WTC11 (cell line): ENCODE data around the gene PAX8. TPM values are rescaled to one million over a fixed set of nuclear protein-coding genes. Genes with fewer than 3 reads are reported as not detected.

Source experiments
- ATAC-seq: fragments of 200-7000 bp; cut with Tn5 transposase; 2 replicates; pipeline ENCODE4 v1.10.0; 2021; ENCODE audit warnings: mild to moderate bottlenecking, moderate library complexity
- CTCF ChIA-PET: fragments of 300-600 bp; sonication (Branson Sonifier 250); formaldehyde crosslinking; loops from one replicate; lab custom pipeline; 2021; ENCODE audit warnings: antibody characterized with exemption; lab: Charles Lee
- POLR2A ChIA-PET: fragments of 350-600 bp; sonication (Branson Sonifier 250); formaldehyde crosslinking; loops from one replicate; lab custom pipeline; 2021; ENCODE audit warnings: antibody characterized with exemption; lab: Charles Lee
- DNase-seq: peaks from one replicate; pipeline ENCODE4 v3.0.0; 2021; ENCODE audit warnings: low spot score
- H3K27ac Mint-ChIP-seq: 2 replicates; pipeline ENCODE4 v1.8.0; 2021; ENCODE audit warnings: mixed read lengths
- H3K27me3 Mint-ChIP-seq: 2 replicates; pipeline ENCODE4 v1.8.0; 2021; ENCODE audit warnings: low read depth, mild to moderate bottlenecking, moderate library complexity, mixed read lengths
- H3K36me3 Mint-ChIP-seq: 2 replicates; pipeline ENCODE4 v1.8.0; 2021; ENCODE audit warnings: mixed read lengths
- H3K4me1 Mint-ChIP-seq: 2 replicates; pipeline ENCODE4 v1.8.0; 2022; ENCODE audit warnings: mixed read lengths
- H3K4me3 Mint-ChIP-seq: 2 replicates; pipeline ENCODE4 v1.8.0; 2021; ENCODE audit warnings: mild to moderate bottlenecking, moderate library complexity, mixed read lengths
- H3K9me3 Mint-ChIP-seq: 2 replicates; pipeline ENCODE4 v1.8.0; 2021; ENCODE audit warnings: mixed read lengths
- EMX1 ChIP-seq: fragments of 250-450 bp; sonication (Bioruptor Pico); IDR thresholded peaks from 2 replicates; pipeline ENCODE4 v1.8.0; 2021; ENCODE audit warnings: mild to moderate bottlenecking
- ETV6 ChIP-seq: sonication (generic); formaldehyde crosslinking; IDR thresholded peaks from 2 replicates; pipeline ENCODE4 v1.8.1; 2022; ENCODE audit warnings: mild to moderate bottlenecking, missing genetic modification reagents
- FOXJ3 ChIP-seq: sonication (generic); formaldehyde crosslinking; IDR thresholded peaks from 2 replicates; pipeline ENCODE4 v1.9.0; 2021; ENCODE audit warnings: missing genetic modification reagents, mild to moderate bottlenecking, borderline replicate concordance
- GRHL2 ChIP-seq: fragments of 250-450 bp; sonication (Bioruptor Pico); IDR thresholded peaks from 2 replicates; pipeline ENCODE4 v1.8.0; 2022; ENCODE audit warnings: mild to moderate bottlenecking, moderate library complexity; ENCODE audit not compliant: insufficient replicate concordance, severe bottlenecking
- HMGA2 ChIP-seq: fragments of 250-450 bp; sonication (Bioruptor Pico); IDR thresholded peaks from 2 replicates; pipeline ENCODE4 v1.4.0; 2021; ENCODE audit warnings: mild to moderate bottlenecking, moderate library complexity
- JAZF1 ChIP-seq: fragments of 250-450 bp; sonication (Bioruptor Pico); IDR thresholded peaks from 2 replicates; pipeline ENCODE4 v1.9.0; 2021; ENCODE audit warnings: moderate library complexity, mild to moderate bottlenecking, inconsistent platforms
- JUN ChIP-seq: sonication (generic); formaldehyde crosslinking; IDR thresholded peaks from 2 replicates; pipeline ENCODE4 v1.8.0; 2023; ENCODE audit warnings: mild to moderate bottlenecking, missing genetic modification reagents
- MXD4 ChIP-seq: fragments of 250-450 bp; sonication (Bioruptor Pico); IDR thresholded peaks from 2 replicates; pipeline ENCODE4 v1.8.0; 2021; ENCODE audit warnings: mild to moderate bottlenecking, moderate library complexity, borderline replicate concordance
- MYBL2 ChIP-seq: sonication (generic); formaldehyde crosslinking; IDR thresholded peaks from 2 replicates; pipeline ENCODE4 v1.8.1; 2023; ENCODE audit warnings: mild to moderate bottlenecking, moderate library complexity, missing genetic modification reagents
- PRRX2 ChIP-seq: fragments of 250-450 bp; sonication (Bioruptor Pico); IDR thresholded peaks from 2 replicates; pipeline ENCODE4 v1.8.0; 2021; ENCODE audit warnings: mild to moderate bottlenecking
- RELA ChIP-seq: sonication (generic); formaldehyde crosslinking; IDR thresholded peaks from 2 replicates; pipeline ENCODE4 v1.8.1; 2022; ENCODE audit warnings: missing genetic modification reagents, mild to moderate bottlenecking, borderline replicate concordance
- RORB ChIP-seq: fragments of 250-450 bp; sonication (Bioruptor Pico); IDR thresholded peaks from 2 replicates; pipeline ENCODE4 v1.9.0; 2021; ENCODE audit warnings: mild to moderate bottlenecking
- TCF7 ChIP-seq: sonication (generic); formaldehyde crosslinking; IDR thresholded peaks from 2 replicates; pipeline ENCODE4 v1.8.0; 2022; ENCODE audit warnings: mild to moderate bottlenecking, low read depth, missing genetic modification reagents, moderate library complexity
- TP53 ChIP-seq: sonication (generic); formaldehyde crosslinking; IDR thresholded peaks from 2 replicates; pipeline ENCODE4 v1.8.1; 2023; ENCODE audit warnings: mild to moderate bottlenecking, missing genetic modification reagents
- ZNF138 ChIP-seq: sonication (generic); formaldehyde crosslinking; conservative IDR thresholded peaks from 2 replicates; pipeline ENCODE4 v1.8.1; 2022; ENCODE audit warnings: mild to moderate bottlenecking, moderate library complexity, missing genetic modification reagents
- ZNF232 ChIP-seq: sonication (generic); formaldehyde crosslinking; IDR thresholded peaks from 2 replicates; pipeline ENCODE4 v1.8.0; 2022; ENCODE audit warnings: mild to moderate bottlenecking, missing genetic modification reagents
- ZNF317 ChIP-seq: sonication (generic); formaldehyde crosslinking; IDR thresholded peaks from 2 replicates; pipeline ENCODE4 v1.8.1; 2023; ENCODE audit warnings: low read depth, mild to moderate bottlenecking, moderate library complexity, missing genetic modification reagents, borderline replicate concordance
- ZNF416 ChIP-seq: fragments of 250-450 bp; sonication (Bioruptor Pico); IDR thresholded peaks from 2 replicates; pipeline ENCODE4 v1.9.0; 2021; ENCODE audit warnings: mild to moderate bottlenecking, inconsistent platforms
- ZNF671 ChIP-seq: fragments of 250-450 bp; sonication (Bioruptor Pico); IDR thresholded peaks from 2 replicates; pipeline ENCODE4 v1.8.0; 2021; ENCODE audit warnings: mild to moderate bottlenecking
- total RNA-seq: library from RNA; stranded (reverse); gene quantifications from 3 replicates; pipeline ENCODE4 v1.2.3, GENCODE V29; 2021
- TF ChIP-seq, protein P1 (sequence below): sonication (generic); formaldehyde crosslinking; IDR thresholded peaks from 2 replicates; pipeline ENCODE4 v1.8.1; 2022; ENCODE audit warnings: mild to moderate bottlenecking, moderate library complexity, missing genetic modification reagents
- TF ChIP-seq, protein P2 (sequence below): fragments of 200-600 bp; IDR thresholded peaks from 2 replicates; pipeline ENCODE4 v1.8.0; 2022; ENCODE audit warnings: antibody characterized with exemption
- TF ChIP-seq, protein P3 (sequence below): sonication (generic); formaldehyde crosslinking; IDR thresholded peaks from 2 replicates; pipeline ENCODE4 v1.8.1; 2023; ENCODE audit warnings: mild to moderate bottlenecking, missing genetic modification reagents, moderate library complexity
- TF ChIP-seq, protein P4 (sequence below): sonication (generic); formaldehyde crosslinking; IDR thresholded peaks from 2 replicates; pipeline ENCODE4 v1.8.0; 2022; ENCODE audit warnings: mild to moderate bottlenecking, missing genetic modification reagents
- TF ChIP-seq, protein P5 (sequence below): sonication (generic); formaldehyde crosslinking; IDR thresholded peaks from 2 replicates; pipeline ENCODE4 v1.8.0; 2022; ENCODE audit warnings: missing genetic modification reagents

Gene PAX8
- total RNA-seq, 1 experiment from 2014 or later: 0.35 TPM

DNA sequence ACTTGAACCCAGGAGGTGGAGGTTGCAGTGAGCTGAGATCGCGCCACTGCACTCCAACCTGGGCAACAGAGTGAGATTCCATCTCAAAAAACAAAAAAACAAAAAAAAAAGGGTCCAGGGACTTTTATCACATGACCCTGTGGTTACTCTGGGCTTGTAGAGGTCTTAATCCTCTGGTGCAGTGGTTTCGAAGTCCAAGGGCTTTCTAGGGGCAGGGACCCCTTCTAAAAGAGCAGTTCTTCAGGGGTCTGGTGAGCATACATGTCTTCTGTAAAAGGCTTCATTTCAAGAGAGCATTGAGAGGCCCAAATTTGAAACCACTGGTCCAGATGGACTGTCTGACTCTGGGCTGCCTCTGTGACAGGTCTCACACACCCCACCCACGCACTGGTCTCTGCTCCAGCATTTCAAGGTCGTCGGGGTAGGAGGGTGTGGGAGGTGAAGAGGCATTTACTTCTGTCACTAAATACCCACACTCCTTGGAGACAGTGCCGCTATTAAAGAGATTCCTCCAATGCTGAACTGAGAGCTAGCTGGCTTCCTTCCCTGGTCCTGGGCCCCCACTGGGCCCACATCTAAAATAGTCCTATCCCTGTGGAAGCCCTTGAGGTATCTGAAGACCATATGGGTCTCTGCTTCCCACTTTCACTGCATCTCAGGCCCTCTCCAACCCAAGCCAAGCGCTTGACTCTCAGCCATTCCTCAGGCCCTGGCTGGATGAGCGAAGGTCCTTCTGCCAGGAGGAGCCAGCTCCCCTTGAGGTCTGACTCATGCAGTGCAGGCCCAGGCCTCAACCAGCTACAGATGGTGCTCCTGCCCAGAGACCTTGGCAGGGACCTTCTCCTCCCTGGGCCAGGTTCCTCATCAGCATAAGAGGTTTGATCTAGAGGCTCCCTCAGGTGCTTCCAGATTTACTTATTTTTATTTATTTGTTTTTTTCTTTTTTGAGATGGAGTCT lies 44.8 kb downstream of the PAX8 start:
- Mint-ChIP-seq H3K4me1 (peaks cover 3% of the 10 kb centered on the region; the same call in 1 of the 2 replicates), H3K4me3 (no peak overlapping the region)
- peak; percentile 42 for ATAC-seq

DNA sequence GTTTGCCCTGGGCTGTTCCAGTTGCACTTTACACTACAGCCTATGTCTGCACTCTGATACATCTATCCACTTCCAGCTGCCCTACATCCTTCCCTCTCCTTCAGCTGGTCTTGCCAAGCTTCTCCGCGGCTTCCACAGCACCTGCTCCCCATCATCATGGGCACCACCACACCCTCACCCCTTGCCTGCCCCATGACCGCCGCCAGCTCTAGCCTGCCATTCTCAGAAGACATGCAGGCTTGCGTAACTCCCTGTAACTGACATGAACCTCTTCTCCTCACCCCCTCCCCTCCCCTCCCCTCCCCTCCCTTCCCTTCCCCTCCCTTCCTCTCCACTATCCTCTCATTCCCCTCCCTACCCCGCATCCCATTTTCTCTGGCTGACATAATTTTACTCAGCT lies 46.0 kb downstream of the PAX8 start:
- Mint-ChIP-seq H3K4me1 (peaks cover 7% of the 10 kb centered on the region; the same call in 1 of the 2 replicates), H3K4me3 (no peak overlapping the region), H3K36me3 (no peaks in the 10 kb centered on the region), H3K27me3 (0 out of 2 replicates have a peak, but pooled peaks cover 4% of the 10 kb centered on the region), H3K27ac (no peak overlapping the region), H3K9me3 (peaks cover 3% of the 10 kb centered on the region; the same call in 1 of the 2 replicates)
- ATAC-seq (no peak), DNase-seq (no peak)
- CTCF ChIA-PET: interaction anchor here (0.7 to 3.6 kb wide), 2 partner anchors 28 to 416 kb away, joined by 3 to 19 read pairs; no protein-coding TSS in a partner anchor
- POLR2A ChIA-PET: no interaction called here
- TF ChIP-seq ZNF138 (CRISPR knock-in tag) (no peak), ETV6 (CRISPR knock-in tag) (no peak), MYBL2 (CRISPR knock-in tag) (no peak), TCF7 (CRISPR knock-in tag) (no peak), MXD4 (no peak), GRHL2 (no peak), ZNF232 (CRISPR knock-in tag) (no peak), ZNF671 (CRISPR knock-in tag) (no peak)
- TF ChIP-seq, protein P1, sequence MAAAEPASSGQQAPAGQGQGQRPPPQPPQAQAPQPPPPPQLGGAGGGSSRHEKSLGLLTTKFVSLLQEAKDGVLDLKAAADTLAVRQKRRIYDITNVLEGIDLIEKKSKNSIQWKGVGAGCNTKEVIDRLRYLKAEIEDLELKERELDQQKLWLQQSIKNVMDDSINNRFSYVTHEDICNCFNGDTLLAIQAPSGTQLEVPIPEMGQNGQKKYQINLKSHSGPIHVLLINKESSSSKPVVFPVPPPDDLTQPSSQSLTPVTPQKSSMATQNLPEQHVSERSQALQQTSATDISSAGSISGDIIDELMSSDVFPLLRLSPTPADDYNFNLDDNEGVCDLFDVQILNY: no peak

More for the DNA sequence above, 44.8 kb downstream of the PAX8 start:
- TF ChIP-seq TP53 (CRISPR knock-in tag) (no peak), JUN (no peak), ZNF671 (CRISPR knock-in tag) (no peak), EMX1 (no peak), ZNF138 (CRISPR knock-in tag) (no peak), RELA (CRISPR knock-in tag) (no peak), HMGA2 (no peak), MYBL2 (CRISPR knock-in tag) (no peak), FOXJ3 (no peak), ZNF416 (CRISPR knock-in tag) (no peak), PRRX2 (CRISPR knock-in tag) (no peak)
- TF ChIP-seq, protein P2, sequence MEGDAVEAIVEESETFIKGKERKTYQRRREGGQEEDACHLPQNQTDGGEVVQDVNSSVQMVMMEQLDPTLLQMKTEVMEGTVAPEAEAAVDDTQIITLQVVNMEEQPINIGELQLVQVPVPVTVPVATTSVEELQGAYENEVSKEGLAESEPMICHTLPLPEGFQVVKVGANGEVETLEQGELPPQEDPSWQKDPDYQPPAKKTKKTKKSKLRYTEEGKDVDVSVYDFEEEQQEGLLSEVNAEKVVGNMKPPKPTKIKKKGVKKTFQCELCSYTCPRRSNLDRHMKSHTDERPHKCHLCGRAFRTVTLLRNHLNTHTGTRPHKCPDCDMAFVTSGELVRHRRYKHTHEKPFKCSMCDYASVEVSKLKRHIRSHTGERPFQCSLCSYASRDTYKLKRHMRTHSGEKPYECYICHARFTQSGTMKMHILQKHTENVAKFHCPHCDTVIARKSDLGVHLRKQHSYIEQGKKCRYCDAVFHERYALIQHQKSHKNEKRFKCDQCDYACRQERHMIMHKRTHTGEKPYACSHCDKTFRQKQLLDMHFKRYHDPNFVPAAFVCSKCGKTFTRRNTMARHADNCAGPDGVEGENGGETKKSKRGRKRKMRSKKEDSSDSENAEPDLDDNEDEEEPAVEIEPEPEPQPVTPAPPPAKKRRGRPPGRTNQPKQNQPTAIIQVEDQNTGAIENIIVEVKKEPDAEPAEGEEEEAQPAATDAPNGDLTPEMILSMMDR: no peak
- TF ChIP-seq, protein P3, sequence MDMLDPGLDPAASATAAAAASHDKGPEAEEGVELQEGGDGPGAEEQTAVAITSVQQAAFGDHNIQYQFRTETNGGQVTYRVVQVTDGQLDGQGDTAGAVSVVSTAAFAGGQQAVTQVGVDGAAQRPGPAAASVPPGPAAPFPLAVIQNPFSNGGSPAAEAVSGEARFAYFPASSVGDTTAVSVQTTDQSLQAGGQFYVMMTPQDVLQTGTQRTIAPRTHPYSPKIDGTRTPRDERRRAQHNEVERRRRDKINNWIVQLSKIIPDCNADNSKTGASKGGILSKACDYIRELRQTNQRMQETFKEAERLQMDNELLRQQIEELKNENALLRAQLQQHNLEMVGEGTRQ (CRISPR knock-in tag): no peak
- DNase-seq: no peak
- no peak overlapping the region for H3K27ac Mint-ChIP-seq
- ChIA-PET POLR2A (no interaction called here), CTCF (interaction anchor here (0.7 to 3.6 kb wide), 5 partner anchors 30 to 417 kb away, joined by 3 to 19 read pairs (median 4); no protein-coding TSS in a partner anchor)
- H3K36me3 Mint-ChIP-seq: no peaks in the 10 kb centered on the region
- H3K9me3 Mint-ChIP-seq: peaks cover 3% of the 10 kb centered on the region; the same call in 1 of the 2 replicates
- 0 out of 2 replicates have a peak, but pooled peaks cover 4% of the 10 kb centered on the region for H3K27me3 Mint-ChIP-seq

DNA sequence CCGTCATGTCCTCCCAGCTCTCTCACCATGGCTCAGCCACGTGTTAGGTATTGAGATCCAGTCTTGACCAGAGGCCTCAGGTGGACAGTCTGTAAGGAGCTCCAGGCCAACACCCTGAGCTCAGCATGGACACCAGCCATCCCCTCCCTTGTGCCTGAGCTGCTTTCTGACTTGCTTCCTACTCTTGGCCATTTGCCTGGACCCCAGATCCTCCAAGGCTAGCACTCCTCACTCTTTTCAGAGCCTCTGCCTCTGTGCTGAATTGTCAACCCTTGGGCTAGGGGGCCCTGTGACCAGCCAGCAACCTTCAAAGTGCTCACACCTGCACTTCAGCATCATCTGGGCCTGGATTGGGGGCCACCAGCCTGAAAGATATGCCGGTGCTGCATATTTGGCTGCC lies 46.6 kb downstream of the PAX8 start:
- Mint-ChIP-seq H3K27ac (no peak overlapping the region), H3K9me3 (peaks cover 3% of the 10 kb centered on the region; the same call in 1 of the 2 replicates), H3K4me1 (peaks cover 7% of the 10 kb centered on the region; the same call in 1 of the 2 replicates), H3K4me3 (no peak overlapping the region), H3K27me3 (peaks cover 4% of the 10 kb centered on the region; the same call in 1 of the 2 replicates), H3K36me3 (no peaks in the 10 kb centered on the region)
- ATAC-seq: no peak
- ChIA-PET CTCF (interaction anchor here (0.9 to 3.6 kb wide), 3 partner anchors 17 to 34 kb away, joined by 3 to 19 read pairs (median 4); no protein-coding TSS in a partner anchor), POLR2A (no interaction called here)
- DNase-seq: no peak
- no peak for TF ChIP-seq ETV6 (CRISPR knock-in tag)
- TF ChIP-seq, protein P4, sequence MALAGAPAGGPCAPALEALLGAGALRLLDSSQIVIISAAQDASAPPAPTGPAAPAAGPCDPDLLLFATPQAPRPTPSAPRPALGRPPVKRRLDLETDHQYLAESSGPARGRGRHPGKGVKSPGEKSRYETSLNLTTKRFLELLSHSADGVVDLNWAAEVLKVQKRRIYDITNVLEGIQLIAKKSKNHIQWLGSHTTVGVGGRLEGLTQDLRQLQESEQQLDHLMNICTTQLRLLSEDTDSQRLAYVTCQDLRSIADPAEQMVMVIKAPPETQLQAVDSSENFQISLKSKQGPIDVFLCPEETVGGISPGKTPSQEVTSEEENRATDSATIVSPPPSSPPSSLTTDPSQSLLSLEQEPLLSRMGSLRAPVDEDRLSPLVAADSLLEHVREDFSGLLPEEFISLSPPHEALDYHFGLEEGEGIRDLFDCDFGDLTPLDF (CRISPR knock-in tag): no peak
- TF ChIP-seq HMGA2: no peak
- TF ChIP-seq, protein P5, sequence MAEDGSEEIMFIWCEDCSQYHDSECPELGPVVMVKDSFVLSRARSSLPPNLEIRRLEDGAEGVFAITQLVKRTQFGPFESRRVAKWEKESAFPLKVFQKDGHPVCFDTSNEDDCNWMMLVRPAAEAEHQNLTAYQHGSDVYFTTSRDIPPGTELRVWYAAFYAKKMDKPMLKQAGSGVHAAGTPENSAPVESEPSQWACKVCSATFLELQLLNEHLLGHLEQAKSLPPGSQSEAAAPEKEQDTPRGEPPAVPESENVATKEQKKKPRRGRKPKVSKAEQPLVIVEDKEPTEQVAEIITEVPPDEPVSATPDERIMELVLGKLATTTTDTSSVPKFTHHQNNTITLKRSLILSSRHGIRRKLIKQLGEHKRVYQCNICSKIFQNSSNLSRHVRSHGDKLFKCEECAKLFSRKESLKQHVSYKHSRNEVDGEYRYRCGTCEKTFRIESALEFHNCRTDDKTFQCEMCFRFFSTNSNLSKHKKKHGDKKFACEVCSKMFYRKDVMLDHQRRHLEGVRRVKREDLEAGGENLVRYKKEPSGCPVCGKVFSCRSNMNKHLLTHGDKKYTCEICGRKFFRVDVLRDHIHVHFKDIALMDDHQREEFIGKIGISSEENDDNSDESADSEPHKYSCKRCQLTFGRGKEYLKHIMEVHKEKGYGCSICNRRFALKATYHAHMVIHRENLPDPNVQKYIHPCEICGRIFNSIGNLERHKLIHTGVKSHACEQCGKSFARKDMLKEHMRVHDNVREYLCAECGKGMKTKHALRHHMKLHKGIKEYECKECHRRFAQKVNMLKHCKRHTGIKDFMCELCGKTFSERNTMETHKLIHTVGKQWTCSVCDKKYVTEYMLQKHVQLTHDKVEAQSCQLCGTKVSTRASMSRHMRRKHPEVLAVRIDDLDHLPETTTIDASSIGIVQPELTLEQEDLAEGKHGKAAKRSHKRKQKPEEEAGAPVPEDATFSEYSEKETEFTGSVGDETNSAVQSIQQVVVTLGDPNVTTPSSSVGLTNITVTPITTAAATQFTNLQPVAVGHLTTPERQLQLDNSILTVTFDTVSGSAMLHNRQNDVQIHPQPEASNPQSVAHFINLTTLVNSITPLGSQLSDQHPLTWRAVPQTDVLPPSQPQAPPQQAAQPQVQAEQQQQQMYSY (CRISPR knock-in tag): no peak
- no peak for TF ChIP-seq JAZF1
- no peak for TF ChIP-seq ZNF317 (CRISPR knock-in tag)
- no peak for TF ChIP-seq RORB
